GM23248 (cell line): ENCODE measurements around the gene ZNF483. TPM values are rescaled to one million over a fixed set of nuclear protein-coding genes. Genes with fewer than 3 reads are reported as not detected.
"Not testable (repeated sequence)": the region's sequence is repeated elsewhere in the genome, so short reads cannot be mapped to it uniquely, and the experiment has no call there.

ENCODE experiments used
- DNase-seq: peaks from one replicate; pipeline ENCODE4 v3.0.0-alpha.2; 2015
- H2AFZ ChIP-seq: fragments of 200-600 bp; sonication (generic); 2 replicates; pipeline ENCODE4 v1.6.1; 2016; ENCODE audit warnings: antibody characterized with exemption
- H3F3A ChIP-seq: fragments of 200-600 bp; sonication (generic); 2 replicates; pipeline ENCODE4 v1.6.1; 2016; ENCODE audit warnings: mild to moderate bottlenecking, antibody characterized with exemption, mixed run types; ENCODE audit not compliant: insufficient read depth
- H3K27ac ChIP-seq: fragments of 200-600 bp; sonication (generic); 2 replicates; pipeline ENCODE4 v1.5.1; 2016; ENCODE audit warnings: mild to moderate bottlenecking
- H3K27me3 ChIP-seq: fragments of 200-600 bp; sonication (generic); replicated peaks from 2 replicates; pipeline ENCODE4 v1.6.1; 2016; ENCODE audit warnings: mild to moderate bottlenecking; ENCODE audit not compliant: insufficient read depth
- H3K36me3 ChIP-seq: fragments of 200-600 bp; sonication (generic); 2 replicates; pipeline ENCODE4 v1.6.1; 2016; ENCODE audit warnings: low read depth, mild to moderate bottlenecking
- H3K4me1 ChIP-seq: fragments of 200-600 bp; sonication (generic); 2 replicates; pipeline ENCODE4 v1.6.1; 2016; ENCODE audit warnings: mild to moderate bottlenecking; ENCODE audit not compliant: insufficient read depth
- H3K4me2 ChIP-seq: fragments of 200-600 bp; sonication (generic); one replicate; pipeline ENCODE4 v1.6.1; 2016; ENCODE audit warnings: mild to moderate bottlenecking; ENCODE audit not compliant: unreplicated experiment
- H3K4me3 ChIP-seq: fragments of 200-600 bp; sonication (generic); 2 replicates; pipeline ENCODE4 v1.5.1; 2016; ENCODE audit warnings: mild to moderate bottlenecking
- H3K79me2 ChIP-seq: fragments of 200-600 bp; sonication (generic); 2 replicates; pipeline ENCODE4 v1.6.1; 2016; ENCODE audit warnings: mild to moderate bottlenecking; ENCODE audit not compliant: insufficient read depth
- H3K9ac ChIP-seq: fragments of 200-600 bp; sonication (generic); 2 replicates; pipeline ENCODE4 v1.6.1; 2016; ENCODE audit warnings: mild to moderate bottlenecking
- H3K9me2 ChIP-seq: fragments of 200-600 bp; sonication (generic); 2 replicates; pipeline ENCODE4 v1.6.1; 2016; ENCODE audit warnings: mixed run types, mild to moderate bottlenecking, moderate library complexity; ENCODE audit not compliant: insufficient read depth
- H3K9me3 ChIP-seq: fragments of 200-600 bp; sonication (generic); one replicate; pipeline ENCODE4 v1.6.1; 2017; ENCODE audit warnings: low read depth
- H4K20me1 ChIP-seq: fragments of 200-600 bp; sonication (generic); 2 replicates; pipeline ENCODE4 v1.6.0; 2016; ENCODE audit not compliant: insufficient read depth
- EZH2 ChIP-seq: fragments of 200-600 bp; sonication (generic); IDR thresholded peaks from 2 replicates; pipeline ENCODE4 v1.6.1; 2018; ENCODE audit warnings: antibody characterized with exemption, mild to moderate bottlenecking; ENCODE audit not compliant: insufficient read depth, poor library complexity, severe bottlenecking
- EZH2phosphoT487 ChIP-seq: fragments of 200-600 bp; sonication (generic); IDR thresholded peaks from 2 replicates; pipeline ENCODE4 v1.6.1; 2018; ENCODE audit warnings: antibody characterized with exemption, moderate library complexity, mild to moderate bottlenecking, low read depth; ENCODE audit not compliant: insufficient read depth
- WGBS, 2 experiments: methylation state at CpG; one replicate each; pipeline ENCODE4 v1.1.6; 2015 to 2017; ENCODE audit warnings: low lambda C conversion rate in 2 of 2, low coverage in 1 of 2; ENCODE audit errors: missing lambda C conversion rate in 2 of 2; 5-methylcytosine and 5-hydroxymethylcytosine counted together
- in situ Hi-C: fragments of 300-500 bp; cut with MboI; formaldehyde crosslinking; loops from 2 replicates; pipeline ENCODE4 v1.15.0; 2020
- polyA plus RNA-seq: library from polyadenylated mRNA; unstranded; fragments of >200 nt; fragmentation: Nextera tagmentation; extraction: Ambion mirVana; gene quantifications from 2 replicates; pipeline ENCODE4 v1.2.1, GENCODE V29; 2016
- total RNA-seq: library from RNA; depleted of rRNA; stranded (reverse); fragments of >200 nt; shearing (Covaris generic); gene quantifications from 2 replicates; pipeline ENCODE4 v1.2.3, GENCODE V29; 2014

Gene ZNF483
- total and polyA plus RNA-seq, 2 experiments from 2014 or later = 0.32 to 0.49 TPM

DNA sequence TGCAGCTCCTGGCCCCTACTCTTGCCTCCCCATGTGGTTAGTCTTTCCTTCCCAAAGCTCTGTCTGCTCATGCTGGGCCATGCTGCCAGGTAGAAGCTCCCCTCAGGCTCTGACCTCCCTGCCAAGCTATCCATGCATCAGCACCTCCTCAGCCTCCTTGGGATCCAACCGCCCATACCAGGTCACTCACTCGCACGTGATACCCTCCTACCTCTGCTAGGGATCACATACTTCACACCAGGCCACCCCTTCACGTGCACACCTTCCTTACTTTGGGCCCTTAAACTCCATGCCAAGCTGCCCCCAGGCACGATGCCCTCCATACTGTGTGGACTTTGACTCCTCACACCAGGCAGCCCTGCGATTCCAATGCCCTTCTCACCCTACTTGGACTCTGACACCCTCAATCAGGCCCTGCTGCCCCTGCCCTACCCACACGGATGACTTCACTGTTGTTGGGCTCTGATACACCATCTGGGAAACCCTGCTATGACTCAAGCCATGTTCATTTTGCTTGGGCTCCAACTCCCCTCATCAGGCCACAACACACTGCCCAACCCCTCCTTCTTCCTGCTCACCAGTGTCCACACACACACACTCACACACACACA lies 34.1 kb downstream of the ZNF483 start:
- WGBS, 2 experiments = 79 to 86% methylated on average over 7 of the region's 7 CpGs
- H3K4me2 ChIP-seq = no peak overlapping the region
- no peak overlapping the region for H3K27ac ChIP-seq
- H3K4me3 ChIP-seq = no peak overlapping the region
- H3K9ac ChIP-seq = no peak overlapping the region
- H3K79me2 ChIP-seq = no peaks in the 10 kb centered on the region
- peaks cover 17% of the 10 kb centered on the region for H3K36me3 ChIP-seq
- H3K9me3 ChIP-seq = no peaks in the 10 kb centered on the region
- peak; percentile 66 for DNase-seq
- no peaks in the 10 kb centered on the region for H3K27me3 ChIP-seq
- H4K20me1 ChIP-seq = no peaks in the 10 kb centered on the region
- no peak overlapping the region for H2AFZ ChIP-seq
- H3K9me2 ChIP-seq = no peaks in the 10 kb centered on the region
- in situ Hi-C loops = no loop called here
- H3K4me1 ChIP-seq = 0 out of 2 replicates have a peak, but pooled peaks cover 3% of the 10 kb centered on the region
- H3F3A ChIP-seq = no peaks in the 10 kb centered on the region
- TF ChIP-seq EZH2phosphoT487 = no peak
- TF ChIP-seq EZH2 = no peak

GRCh38 chr9:111561165-111561719 lies 36.3 kb downstream of the ZNF483 start:
- in situ Hi-C loops = no loop called here
- H2AFZ ChIP-seq = no peak overlapping the region
- TF ChIP-seq EZH2phosphoT487 = no peak
- TF ChIP-seq EZH2 = no peak
- no peak overlapping the region for H3K4me3 ChIP-seq
- no peak overlapping the region for H3K9ac ChIP-seq
- no peaks in the 10 kb centered on the region for H3K9me3 ChIP-seq
- 0 out of 2 replicates have a peak, but pooled peaks cover 3% of the 10 kb centered on the region for H3K4me1 ChIP-seq
- no peaks in the 10 kb centered on the region for H3K27me3 ChIP-seq
- no peaks in the 10 kb centered on the region for H3F3A ChIP-seq
- no peak overlapping the region for H3K4me2 ChIP-seq
- no peaks in the 10 kb centered on the region for H4K20me1 ChIP-seq
- H3K79me2 ChIP-seq = no peaks in the 10 kb centered on the region
- no peak overlapping the region for H3K27ac ChIP-seq
- H3K9me2 ChIP-seq = no peaks in the 10 kb centered on the region
- peaks cover 17% of the 10 kb centered on the region for H3K36me3 ChIP-seq
- DNase-seq = no peak

DNA sequence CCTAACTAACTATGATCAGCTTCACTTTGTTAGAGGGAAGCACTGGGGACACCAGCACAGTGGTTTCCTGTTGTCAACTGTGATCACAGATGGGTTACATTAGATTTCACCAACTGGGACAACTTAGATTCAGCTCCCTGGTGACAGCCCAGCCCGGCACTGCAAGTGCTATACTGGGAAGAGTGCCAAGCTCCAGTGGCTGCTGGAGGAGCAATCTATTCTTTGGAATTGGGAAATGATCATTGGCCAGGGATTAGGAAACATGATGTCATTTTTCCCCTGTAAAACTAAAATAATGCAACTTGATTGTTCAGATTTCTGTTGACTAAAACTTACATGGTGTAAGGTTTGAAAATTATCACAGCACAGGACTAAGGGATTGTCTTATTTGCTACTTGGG lies 41.3 kb downstream of the ZNF483 start:
- Histone ChIP-seq H3K79me2 (no peaks in the 10 kb centered on the region), H3F3A (no peaks in the 10 kb centered on the region), H3K9ac (no peak overlapping the region), H3K27me3 (no peaks in the 10 kb centered on the region), H3K4me3 (no peak overlapping the region), H2AFZ (no peak overlapping the region), H4K20me1 (no peaks in the 10 kb centered on the region), H3K27ac (no peak overlapping the region), H3K4me2 (no peak overlapping the region), H3K9me3 (no peaks in the 10 kb centered on the region), H3K36me3 (peaks cover 55% of the 10 kb centered on the region), H3K9me2 (no peaks in the 10 kb centered on the region), H3K4me1 (no peaks in the 10 kb centered on the region)
- WGBS, 2 experiments = 14 to 42% methylated on average over 1 of the region's 1 CpG
- in situ Hi-C loops = no loop called here
- peak; percentile 4 for DNase-seq
- no peak for TF ChIP-seq EZH2phosphoT487
- TF ChIP-seq EZH2 = no peak

- H3K9ac ChIP-seq, H4K20me1 ChIP-seq, H3K4me1 ChIP-seq, H3F3A ChIP-seq, H3K4me3 ChIP-seq, H3K9me2 ChIP-seq, in situ Hi-C loops, H3K9me3 ChIP-seq, H3K27me3 ChIP-seq, DNase-seq, H3K79me2 ChIP-seq, H2AFZ ChIP-seq, H3K27ac ChIP-seq, H3K4me2 ChIP-seq: not testable (repeated sequence)
- peaks cover 57% of the 10 kb centered on the region for H3K36me3 ChIP-seq
- WGBS, 2 experiments = 95% methylated on average over 4 of the region's 4 CpGs
Measured at GRCh38 chr9:111568127-111568526, 43.1 kb downstream of the ZNF483 start.
